ENCODE measurements around the gene PXDN. TPM values are rescaled to one million over a fixed set of nuclear protein-coding genes. Genes with fewer than 3 reads are reported as not detected.

PXDN gene
- total RNA-seq, 1 donor from 2014 or later = 292 TPM

DNA sequence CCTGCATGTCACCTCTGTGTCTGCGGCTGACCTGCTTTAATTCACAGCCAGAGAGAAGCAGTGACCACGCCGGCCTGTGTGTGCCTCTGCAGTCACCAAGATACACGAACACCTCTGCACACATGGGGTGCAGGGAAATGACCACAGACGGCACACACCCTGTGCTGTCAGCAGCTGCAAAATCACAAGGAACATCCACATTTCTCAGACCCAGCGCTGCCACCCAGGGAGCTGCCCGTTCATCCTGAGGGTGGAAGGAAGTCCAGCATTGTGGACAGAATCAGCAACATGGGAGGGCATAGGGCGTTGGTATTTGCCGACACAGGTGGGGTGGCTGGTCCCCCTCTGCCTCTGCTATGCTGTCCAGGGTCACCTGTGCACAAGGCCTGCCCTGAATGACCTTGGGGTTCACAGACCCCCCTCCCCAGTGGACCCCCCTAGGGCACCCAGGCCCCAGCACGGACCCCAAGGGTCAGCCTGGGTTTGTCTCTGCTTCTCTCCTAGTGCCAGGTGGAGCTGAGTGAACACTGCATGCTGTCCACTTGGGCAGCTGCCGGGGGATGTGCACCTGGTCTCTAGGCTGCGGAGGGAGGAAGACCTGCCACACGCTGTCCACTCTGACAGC lies 107.4 kb downstream of the PXDN start:
- TF ChIP-seq, protein P1, sequence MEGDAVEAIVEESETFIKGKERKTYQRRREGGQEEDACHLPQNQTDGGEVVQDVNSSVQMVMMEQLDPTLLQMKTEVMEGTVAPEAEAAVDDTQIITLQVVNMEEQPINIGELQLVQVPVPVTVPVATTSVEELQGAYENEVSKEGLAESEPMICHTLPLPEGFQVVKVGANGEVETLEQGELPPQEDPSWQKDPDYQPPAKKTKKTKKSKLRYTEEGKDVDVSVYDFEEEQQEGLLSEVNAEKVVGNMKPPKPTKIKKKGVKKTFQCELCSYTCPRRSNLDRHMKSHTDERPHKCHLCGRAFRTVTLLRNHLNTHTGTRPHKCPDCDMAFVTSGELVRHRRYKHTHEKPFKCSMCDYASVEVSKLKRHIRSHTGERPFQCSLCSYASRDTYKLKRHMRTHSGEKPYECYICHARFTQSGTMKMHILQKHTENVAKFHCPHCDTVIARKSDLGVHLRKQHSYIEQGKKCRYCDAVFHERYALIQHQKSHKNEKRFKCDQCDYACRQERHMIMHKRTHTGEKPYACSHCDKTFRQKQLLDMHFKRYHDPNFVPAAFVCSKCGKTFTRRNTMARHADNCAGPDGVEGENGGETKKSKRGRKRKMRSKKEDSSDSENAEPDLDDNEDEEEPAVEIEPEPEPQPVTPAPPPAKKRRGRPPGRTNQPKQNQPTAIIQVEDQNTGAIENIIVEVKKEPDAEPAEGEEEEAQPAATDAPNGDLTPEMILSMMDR (IDR thresholded peaks at IDR 0.05; ENCODE audit: unreplicated experiment) = no peak
- Mint-ChIP-seq H3K27me3 (ENCODE audit: low read depth) (no peaks in the 10 kb centered on the region), H3K4me3 (no peak overlapping the region), H3K9me3 (no peaks in the 10 kb centered on the region), H3K36me3 (peaks cover 39% of the 10 kb centered on the region), H3K4me1 (peaks cover 6% of the 10 kb centered on the region), H3K27ac (no peak overlapping the region)
- no peak for DNase-seq (ENCODE audit: low spot score in 2 of 2, unreplicated experiment in 2 of 2)

DNA sequence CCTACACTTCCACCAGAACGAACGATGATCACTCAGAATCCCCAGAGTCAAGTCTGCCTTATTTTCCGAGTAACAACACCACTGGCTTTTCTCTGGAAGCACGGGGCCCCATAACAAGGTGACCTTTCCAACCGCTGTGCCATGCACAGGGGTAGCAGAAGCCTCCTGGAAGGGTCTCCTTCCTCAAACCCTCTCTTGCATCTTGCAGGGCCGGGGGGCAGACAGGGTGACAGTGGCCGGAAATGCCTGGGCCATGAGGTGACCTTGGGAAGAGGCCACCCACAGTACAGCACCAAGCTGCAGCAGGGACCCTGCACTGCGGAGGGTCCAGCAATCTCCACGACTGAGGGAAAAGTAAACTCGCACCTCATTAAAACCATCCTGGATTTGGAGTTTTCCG lies 108.5 kb downstream of the PXDN start:
- Mint-ChIP-seq H3K27ac (no peak overlapping the region), H3K9me3 (no peaks in the 10 kb centered on the region), H3K36me3 (peaks cover 45% of the 10 kb centered on the region), H3K27me3 (ENCODE audit: low read depth) (no peaks in the 10 kb centered on the region), H3K4me1 (peaks cover 2% of the 10 kb centered on the region), H3K4me3 (no peak overlapping the region)
- no peak for DNase-seq (ENCODE audit: low spot score in 2 of 2, unreplicated experiment in 2 of 2)
- TF ChIP-seq, protein P1 (IDR thresholded peaks at IDR 0.05; ENCODE audit: unreplicated experiment) = no peak

DNA sequence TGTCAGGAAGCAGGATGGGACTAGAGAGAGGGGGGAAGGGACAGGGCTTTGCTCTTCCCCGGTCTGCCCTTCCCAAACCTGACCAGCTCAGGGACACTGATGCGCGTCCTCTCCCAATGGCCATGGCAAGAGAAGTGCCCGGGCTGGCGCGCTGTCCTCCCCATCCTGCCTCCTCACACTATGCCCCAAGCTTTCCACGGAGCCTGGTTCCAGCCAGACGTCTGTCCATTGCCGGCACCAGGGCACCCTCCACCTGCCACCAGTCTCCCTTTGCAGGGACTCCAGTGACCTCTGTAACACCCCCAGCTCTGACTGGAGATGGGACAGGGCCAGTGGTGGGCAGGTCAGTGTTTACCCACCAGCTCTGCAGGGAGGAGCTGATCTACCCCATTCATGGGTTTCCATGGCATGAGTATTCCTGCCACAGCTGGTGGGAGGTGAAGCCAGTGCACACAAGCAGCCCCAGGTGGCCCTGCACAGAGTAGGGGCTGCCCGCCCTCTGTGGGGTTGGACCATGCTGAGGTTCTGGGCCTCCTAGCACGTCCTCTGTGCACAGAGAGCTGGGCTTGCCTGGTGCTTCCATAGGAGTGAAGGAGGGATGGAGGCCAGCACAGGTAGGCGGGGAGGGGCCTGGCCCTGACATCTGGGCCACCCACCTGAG lies 109.5 kb downstream of the PXDN start:
- no peak overlapping the region for H3K27ac Mint-ChIP-seq
- DNase-seq (ENCODE audit: low spot score in 2 of 2, unreplicated experiment in 2 of 2) = no peak
- peaks cover 55% of the 10 kb centered on the region for H3K36me3 Mint-ChIP-seq
- H3K4me3 Mint-ChIP-seq = no peak overlapping the region
- TF ChIP-seq, protein P1 (IDR thresholded peaks at IDR 0.05; ENCODE audit: unreplicated experiment) = no peak
- H3K4me1 Mint-ChIP-seq = peaks cover 2% of the 10 kb centered on the region
- no peaks in the 10 kb centered on the region for H3K27me3 Mint-ChIP-seq (ENCODE audit: low read depth)
- H3K9me3 Mint-ChIP-seq = no peaks in the 10 kb centered on the region

DNA sequence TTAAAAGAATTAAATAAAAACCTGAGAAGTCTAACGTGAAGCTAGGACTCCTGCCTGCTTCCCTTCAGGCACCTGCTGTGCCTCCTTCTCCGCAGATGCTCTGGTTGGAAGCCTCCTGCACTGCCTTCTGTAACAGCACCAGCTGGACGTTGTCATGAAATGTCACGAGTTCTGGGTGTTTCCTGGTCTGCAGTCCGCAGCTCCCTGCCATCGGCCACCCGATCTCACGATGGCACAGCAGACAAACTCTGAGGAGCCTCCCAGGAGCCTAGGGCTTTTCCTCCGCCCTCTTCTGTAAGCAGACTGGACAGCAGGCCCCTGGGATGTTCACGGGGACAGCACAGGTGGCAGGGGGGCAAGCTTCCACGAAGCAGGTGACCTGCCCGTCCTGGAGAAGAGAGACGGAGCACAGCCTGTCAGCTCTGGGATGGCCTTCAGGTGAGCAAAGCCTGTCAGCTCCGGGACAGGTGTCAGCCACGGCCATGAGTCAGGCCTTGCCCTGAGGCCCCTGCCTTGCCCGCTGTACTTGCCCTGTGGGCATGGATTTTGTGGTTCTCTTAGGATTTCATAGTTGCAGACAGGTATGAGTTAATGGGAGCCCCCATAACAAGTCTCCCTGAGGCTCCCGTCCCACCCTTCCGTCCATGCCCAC lies 110.3 kb downstream of the PXDN start:
- Mint-ChIP-seq H3K27me3 (ENCODE audit: low read depth) (no peaks in the 10 kb centered on the region), H3K9me3 (peaks cover under 1% of the 10 kb centered on the region), H3K36me3 (peaks cover 62% of the 10 kb centered on the region), H3K4me3 (no peak overlapping the region), H3K4me1 (peaks cover 2% of the 10 kb centered on the region), H3K27ac (no peak overlapping the region)
- TF ChIP-seq, protein P1 (IDR thresholded peaks at IDR 0.05; ENCODE audit: unreplicated experiment) = no peak
- no peak for DNase-seq (ENCODE audit: low spot score in 2 of 2, unreplicated experiment in 2 of 2)

DNA sequence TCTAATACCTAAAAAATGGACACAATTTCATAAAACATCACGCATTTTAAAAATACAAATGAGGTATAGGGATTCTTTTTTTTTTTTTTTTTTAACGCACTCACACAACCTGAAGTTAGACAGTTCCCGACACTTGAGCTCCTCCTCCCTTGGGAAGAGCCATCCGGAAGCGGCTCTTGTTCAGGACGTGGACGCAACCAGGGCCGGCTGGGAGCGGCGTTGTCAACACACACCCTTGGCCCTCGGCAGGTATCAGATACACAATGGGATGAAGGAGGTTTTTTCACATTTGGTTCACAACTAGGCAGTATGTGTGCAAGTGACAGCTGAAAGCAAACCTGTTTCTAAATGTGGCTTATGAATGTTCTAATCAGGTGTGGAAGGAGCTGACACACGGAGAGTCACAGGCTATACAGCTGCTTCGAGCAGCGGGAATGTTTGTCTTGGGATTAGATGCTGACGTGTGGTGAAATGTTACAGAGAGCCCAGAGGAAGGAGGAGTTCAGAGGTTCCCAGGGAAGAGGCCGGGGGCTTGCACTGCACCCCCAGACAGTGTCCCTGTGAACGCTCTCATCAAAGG lies 111.1 kb downstream of the PXDN start:
- H3K9me3 Mint-ChIP-seq = peaks cover 5% of the 10 kb centered on the region
- H3K27ac Mint-ChIP-seq = no peak overlapping the region
- H3K4me3 Mint-ChIP-seq = no peak overlapping the region
- TF ChIP-seq, protein P1 (IDR thresholded peaks at IDR 0.05; ENCODE audit: unreplicated experiment) = no peak
- peaks cover 67% of the 10 kb centered on the region for H3K36me3 Mint-ChIP-seq
- DNase-seq (ENCODE audit: low spot score in 2 of 2, unreplicated experiment in 2 of 2) = no peak
- peaks cover 2% of the 10 kb centered on the region for H3K4me1 Mint-ChIP-seq
- no peaks in the 10 kb centered on the region for H3K27me3 Mint-ChIP-seq (ENCODE audit: low read depth)
